NCI-H2171 (cell line): ENCODE results near the gene SNRPN.
"Not testable (repeated sequence)": the region's sequence is repeated elsewhere in the genome, so short reads cannot be mapped to it uniquely, and the experiment has no call there.

Experiments
- DNase-seq: peaks from one replicate; lab custom pipeline; 2025; lab: John Stamatoyannopoulos, UW

The SNRPN gene

DNA sequence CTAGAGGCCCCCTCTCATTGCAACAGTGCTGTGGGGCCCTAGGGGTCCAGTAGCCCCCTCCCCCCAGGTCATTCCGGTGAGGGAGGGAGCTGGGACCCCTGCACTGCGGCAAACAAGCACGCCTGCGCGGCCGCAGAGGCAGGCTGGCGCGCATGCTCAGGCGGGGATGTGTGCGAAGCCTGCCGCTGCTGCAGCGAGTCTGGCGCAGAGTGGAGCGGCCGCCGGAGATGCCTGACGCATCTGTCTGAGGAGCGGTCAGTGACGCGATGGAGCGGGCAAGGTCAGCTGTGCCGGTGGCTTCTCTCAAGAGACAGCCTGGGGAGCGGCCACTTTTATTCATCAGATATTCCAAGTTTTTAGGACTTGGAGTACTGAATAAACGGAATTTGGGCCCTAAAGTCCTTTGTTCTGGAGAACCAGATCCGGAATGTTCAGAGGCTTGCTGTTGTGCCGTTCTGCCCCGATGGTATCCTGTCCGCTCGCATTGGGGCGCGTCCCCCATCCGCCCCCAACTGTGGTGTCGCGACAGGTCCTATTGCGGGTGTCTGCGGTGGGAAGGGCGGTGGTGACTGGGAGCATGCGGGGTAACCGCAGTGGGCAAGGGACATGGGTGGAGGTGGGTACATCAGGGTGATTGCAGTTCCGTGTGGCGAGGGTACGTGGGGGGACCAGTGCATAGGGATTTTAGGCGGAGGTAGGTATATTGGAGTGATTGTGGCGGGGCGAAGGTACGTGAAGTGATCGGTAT, at the start of gene SNRPN, which contains the start of gene SNURF:
Gene SNRPN (plus strand): TSS at position 205 of the 748 bp plus-strand sequence. CDS start 19,467 bp downstream, outside the sequence.
Gene SNURF (plus strand): TSS at position 205 of the 748 bp plus-strand sequence. CDS start 62 bp downstream, at position 267.
- DNase-seq, result peak; percentile 70

DNA sequence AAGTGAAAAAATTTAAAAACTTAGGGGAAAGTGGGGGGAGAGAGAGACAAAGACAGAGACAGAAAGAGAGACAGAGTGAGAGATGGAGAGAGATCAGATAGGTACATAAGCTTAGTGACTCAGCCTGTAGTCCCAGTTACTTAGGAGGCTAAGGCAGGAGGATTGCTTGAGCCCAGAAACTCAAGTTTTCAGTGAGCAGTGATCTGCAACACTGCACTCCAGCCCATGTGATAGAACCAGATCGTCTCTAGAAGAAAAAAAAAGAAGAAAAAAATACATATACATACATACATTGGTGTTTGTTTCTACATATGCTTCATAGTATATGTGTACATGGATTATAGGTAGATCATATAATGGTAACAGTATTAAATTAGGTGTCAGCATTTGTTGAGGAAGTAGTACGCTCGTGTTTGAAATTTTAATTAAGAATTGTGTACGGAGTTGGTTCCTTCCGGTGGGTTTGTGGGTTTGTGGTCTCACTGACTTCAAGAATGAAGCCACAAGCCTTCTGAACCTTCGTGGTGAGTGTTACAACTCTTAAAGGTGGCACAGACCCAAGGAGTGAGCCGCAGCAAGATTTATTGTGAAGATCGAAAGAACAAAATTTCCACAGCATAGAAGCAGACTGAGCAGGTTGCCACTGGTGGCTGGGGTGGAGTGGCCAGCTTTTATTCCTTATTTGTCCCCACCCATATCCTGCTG, 38.3 kb upstream of the SNRPN start:
- DNase-seq, result no peak

DNA sequence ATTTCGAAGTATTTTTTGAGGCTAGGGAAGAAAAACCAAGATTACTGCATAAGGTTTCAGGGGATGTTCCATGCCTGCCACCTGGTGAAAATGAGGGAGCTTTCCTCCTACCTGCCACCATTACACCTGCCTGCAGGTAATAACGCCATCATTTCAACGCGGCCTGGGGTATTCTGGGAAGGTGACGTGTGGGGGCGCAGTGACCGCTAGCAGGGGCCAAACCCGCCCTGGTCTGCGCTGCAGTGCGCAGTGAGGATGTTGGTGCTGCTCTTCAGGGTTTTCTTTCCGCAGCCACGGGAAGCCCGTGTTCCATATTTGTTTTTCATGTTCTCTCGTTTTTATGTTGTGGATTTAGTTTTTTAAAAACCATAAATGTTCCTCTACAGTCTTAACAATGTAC, 37.4 kb upstream of the SNRPN start:
- DNase-seq, result no peak

DNA sequence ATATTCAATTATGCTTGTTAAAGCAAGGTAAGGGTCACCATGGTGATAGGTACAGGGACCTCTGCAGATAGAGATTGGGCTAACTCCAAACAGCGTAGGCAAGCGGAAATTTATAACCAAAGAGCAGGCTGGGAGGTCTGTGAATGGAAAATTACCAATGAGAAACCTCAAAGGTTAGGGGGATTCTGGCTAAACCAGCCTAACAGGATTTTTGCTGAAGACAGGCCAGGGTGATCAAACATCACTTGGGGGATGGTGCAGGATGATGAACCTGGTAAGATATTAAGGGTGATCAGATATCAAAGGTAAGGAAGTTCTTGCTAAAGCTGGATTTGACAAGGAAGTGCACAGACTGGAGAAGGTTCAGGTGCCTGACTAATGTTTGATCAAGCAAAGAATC, 35.3 kb upstream of the SNRPN start:
- DNase-seq, result no peak

DNA sequence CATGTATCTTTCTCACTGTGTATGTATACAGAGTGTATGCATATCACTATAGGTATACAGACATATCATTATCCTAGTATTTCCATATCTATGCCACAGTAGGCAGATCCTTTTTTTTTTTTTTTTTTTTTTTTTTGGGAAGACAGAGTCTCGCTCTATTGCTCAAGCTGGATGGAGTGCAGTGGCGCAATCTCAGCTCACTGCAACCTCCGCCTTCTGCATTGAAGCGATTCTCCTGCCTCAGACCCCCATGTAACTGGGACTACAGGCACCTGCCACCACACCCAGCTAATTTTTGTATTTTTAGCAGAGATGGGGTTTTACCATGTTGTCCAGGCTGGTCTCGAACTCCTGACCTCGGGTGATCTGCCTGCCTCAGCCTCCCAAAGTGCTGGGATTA, 32.0 kb upstream of the SNRPN start:
- not testable (repeated sequence) for DNase-seq

DNA sequence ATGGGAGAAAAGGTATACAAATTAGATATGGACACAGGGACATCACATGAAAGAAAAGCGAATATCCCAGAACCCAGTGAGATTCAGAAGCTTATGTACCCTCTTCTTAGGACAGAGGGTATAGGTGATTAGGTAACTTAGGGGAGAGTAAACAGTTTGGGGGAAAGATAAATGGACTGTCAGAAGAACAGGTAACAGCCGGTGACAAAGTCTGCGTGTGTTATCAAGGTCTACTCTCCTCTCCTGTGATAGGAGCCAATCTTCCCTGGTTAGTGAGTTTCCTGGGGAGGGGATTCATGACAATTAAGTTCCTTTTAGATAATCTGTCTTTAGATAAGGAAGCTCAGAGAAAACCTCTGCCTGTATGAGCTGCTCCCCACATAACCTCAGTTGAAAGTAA, 30.6 kb upstream of the SNRPN start:
- no peak for DNase-seq

DNA sequence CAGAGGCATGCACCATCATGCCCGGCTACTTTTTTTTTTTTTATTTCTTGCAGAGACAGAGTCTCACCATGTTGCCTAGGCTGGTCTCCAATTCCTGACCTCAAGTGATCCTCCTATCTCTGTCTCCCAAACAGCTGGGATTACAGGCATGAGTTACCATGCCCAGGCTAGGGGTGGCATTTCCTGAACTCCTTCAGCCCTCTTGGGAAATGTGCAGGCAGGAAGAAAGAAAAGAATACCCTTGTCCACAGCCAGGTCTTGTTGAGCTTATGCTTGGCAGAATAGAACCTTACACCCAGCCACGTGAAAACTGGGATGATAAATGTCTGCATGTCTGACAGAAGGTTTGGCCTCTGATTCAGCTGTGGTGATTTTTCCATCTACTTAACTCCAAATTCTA, 30.2 kb upstream of the SNRPN start:
- no peak for DNase-seq

DNA sequence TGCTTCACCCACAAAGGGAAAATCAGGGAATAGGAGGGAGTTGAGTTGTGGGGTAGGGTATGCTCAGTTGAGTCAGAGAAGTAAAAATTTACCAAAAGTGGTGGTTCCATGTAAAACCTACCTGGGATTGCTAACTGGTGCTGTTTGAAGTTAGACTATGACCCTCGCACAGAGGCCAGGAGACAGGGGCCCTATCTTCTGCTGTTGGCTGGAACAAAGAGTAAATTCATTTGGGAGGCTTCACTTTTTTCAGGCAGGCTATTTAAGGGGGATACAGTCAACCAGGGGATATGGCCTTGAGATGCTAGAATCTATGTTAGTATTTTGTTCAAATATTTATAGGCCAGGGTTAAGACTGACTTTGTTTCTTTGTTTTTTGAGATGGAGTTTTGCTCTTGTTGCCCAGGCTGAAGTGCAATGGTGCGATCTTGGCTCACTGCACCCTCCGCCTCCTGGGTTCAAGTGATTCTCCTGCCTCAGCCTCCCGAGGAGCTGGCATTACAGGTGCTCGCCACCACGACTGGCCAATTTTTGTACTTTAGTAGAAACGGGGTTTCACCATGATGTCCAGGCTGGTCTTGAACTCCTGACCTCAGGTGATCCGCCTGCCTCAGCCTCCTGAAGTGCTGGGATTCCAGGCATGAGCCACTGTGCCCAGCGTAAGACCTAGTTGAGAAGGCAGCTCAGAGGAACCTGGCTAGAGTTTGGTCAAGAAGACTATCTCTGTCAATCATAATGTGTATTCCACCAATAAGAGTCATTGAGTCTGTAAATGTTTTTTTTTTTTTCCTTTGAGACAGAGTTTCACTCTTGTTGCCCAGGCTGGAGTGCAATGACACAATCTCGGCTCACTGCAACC, 22.7 kb upstream of the SNRPN start:
- DNase-seq, result not testable (repeated sequence)

DNA sequence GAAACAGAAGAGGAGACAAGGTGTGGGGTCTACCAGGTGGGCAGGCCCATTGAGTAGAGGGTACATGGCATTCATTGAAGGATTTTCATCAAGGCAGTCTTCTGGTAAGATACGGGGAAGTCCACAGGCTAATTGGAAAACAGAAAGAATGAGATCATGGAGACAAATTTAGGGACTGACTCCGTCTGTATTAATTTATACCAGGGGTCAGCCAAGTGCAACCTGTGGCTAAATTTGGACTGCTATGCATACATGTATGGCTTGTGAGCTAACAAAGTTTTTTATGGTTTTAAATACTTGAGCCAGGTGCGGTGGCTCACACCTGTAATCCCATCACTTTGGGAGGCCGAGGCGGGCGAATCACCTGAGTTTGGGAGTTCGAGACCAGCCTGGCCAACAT, 21.1 kb upstream of the SNRPN start:
- DNase-seq, result no peak

DNA sequence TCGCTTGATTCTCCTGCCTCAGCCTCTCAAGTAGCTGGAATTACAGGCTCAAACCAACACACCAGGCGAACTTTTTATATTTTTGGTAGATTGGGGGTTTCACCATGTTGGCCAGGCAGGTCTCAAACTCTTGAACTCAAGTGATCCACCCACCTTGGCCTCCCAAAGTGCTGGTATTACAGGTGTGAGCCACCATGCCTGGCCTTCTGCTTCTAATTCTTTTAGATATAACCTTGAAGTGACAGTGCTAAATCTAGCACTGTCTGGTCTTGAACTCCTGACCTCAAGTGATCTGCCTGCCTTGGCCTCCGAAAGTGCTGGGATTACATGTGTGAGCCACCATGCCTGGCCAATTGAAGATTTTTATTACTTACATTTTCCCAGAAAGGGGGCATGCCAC, 16.6 kb upstream of the SNRPN start:
- not testable (repeated sequence) for DNase-seq

DNA sequence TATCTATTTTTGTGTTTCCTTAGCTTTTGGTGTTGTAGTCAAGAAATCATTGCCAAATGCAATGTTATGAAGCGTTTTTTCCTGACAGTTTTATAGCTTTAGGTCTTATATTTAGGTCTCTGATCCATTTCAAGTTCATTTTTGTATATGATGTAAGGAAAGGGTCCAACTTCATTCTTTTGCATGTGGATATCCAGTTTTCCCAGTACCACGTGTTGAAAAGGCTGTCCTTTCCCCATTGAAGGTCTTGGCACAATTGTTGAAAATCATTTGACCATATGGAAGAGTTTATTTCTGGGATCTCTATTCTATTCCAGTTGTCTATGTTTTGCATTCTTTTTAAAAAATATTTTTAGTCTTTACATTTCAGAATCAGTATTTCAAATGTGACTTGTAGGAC, 14.6 kb upstream of the SNRPN start:
- no peak for DNase-seq

DNA sequence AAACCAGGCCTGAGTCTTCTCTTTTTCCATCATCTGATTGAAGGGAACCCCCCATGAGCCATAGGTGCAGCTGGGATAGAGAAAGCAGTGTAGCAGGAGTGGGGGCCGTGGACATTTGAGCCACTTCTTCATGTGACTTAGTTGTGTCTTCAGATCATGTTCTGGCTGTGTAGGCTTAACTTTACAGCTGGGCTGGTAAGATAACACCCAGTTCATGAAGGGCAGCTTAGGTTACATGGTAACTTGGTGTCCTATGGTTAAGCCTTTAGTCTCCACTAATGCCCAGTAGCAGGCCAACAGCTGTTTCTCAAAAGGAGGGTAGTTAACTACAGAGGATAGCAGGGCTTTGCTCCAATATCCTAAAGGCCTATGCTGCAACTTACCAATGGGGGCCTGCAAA, 11.4 kb upstream of the SNRPN start:
- no peak for DNase-seq

DNA sequence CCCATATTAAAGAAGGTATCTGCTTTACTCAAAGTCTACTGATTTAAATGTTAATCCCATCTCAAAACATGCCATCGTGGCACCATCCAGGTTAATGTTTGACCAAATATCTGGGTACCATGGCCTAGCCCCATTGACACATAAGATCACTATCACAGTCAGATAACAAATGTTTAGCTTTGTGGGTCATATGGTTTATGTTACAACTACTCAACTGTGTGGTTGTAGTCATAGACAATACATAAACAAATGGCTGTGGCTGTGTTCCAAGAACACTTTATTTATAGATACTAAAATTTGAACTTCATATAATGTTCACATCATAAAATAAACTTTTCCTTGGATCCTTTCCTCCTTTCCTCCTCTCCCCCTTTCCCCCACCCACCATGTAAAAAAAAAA, 9.8 kb upstream of the SNRPN start:
- DNase-seq, result no peak

DNA sequence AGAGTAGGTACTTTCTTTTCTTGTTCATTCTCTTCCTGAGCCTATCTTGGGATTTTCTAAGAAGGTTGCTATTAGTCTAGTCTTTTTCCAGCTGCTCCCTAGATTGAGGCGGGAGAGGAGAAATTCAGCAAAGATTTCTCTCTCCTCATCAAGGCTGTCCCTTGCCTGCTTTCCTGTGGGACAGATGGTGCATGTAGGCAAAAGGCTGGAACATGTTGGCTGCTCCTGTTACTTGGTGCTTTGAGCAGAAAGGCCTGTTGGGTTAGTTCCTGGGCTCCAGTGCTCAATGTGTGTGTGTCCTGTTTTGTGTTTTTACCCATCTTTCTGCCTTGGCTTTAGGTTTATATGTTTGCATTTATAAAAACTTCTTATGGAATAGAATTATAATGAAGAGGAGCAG, 9.1 kb upstream of the SNRPN start:
- no peak for DNase-seq

DNA sequence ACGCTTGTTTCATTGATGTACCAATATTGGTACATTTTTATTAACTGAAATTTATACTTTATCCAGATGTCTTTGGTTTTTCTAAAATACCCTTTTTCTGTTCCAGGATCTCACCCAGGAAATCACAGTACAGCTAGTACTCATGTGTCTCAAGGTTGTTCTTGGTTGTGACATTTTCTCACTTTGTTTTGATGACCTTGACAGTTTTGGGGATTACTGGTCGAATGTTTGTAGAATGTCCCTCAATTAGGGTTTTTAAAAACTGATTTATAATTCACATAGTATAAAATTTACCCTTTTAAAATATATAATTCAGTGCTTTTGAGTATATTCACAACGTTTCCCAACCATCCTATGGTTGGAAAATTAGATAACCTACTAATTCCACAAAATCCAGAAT, 6.3 kb upstream of the SNRPN start:
- DNase-seq, result no peak

DNA sequence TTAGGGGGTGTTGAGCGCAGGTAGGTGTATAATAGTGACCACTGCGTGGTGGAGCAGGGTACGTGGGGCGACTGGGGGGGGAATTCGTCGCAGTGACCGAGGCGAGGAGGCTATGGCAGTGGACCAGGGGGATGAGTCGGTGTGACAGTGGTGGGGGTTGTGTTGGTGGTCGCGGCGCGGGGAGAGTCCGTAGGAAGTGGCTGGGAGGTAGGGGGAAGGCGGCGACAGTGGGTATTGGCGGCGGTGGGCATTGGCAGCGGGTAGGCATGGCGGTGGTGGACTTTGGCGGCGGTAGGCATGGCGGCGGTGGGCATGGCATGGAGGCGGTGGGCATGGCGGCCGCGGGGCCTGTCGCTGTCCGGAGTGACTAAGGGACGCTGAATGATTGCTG, 739 bp downstream of the SNRPN start:
- no peak for DNase-seq

DNA sequence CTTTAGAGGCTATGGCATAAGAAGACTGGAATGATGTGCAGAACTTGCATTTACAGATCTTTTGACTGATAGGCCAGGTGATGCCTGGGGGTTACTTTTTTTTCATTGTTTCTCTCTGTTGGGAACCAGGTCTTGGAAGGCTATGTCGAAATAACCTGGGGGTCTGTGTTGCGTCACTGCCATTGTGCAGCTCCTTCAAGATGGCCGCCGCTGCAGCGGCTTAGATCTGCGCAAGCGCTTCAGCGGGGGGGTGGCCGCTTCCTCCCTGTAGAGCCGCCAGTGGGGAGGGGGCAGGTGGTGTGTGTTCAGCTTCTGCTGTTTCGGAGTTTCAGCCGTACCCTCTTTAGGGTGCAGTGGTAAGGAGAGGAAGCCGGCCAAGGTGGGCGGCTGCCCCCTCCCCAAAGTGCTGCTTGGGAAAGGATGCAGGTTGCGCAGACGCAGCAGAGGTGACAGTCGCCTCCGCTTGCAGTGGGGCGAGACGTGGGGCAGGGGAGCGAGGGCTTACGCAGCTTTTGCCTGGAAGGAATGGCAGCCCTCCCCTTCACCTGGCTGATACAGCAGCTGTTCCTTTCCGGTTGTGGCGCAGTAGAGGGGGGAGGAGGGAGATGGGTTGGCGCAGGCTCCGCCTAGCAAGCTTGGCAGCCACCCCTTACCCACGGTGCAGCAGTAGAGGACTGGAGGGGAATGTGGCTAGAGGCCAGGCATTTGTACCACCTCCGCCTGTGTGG, 1.5 kb downstream of the SNRPN start:
- peak; percentile 92 for DNase-seq

DNA sequence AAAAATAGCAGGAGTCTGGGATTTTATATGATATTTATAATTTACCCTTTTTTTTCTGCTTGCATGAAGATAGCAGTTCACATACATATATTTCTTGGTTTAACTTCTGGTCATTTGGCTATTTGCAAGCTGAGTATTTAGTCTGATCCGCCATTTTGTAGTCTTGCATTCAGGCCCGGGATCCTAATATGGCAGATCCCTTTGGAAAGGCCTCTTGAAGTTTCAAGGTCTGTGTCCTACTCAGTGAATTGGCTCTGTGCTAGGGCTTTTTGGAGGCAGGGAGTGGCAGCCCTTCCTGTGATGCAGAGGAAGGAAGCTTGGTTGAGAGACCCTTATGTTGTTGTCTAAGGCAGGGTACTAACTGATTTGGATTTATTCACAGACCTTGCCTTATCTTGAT, 2.9 kb downstream of the SNRPN start:
- no peak for DNase-seq

DNA sequence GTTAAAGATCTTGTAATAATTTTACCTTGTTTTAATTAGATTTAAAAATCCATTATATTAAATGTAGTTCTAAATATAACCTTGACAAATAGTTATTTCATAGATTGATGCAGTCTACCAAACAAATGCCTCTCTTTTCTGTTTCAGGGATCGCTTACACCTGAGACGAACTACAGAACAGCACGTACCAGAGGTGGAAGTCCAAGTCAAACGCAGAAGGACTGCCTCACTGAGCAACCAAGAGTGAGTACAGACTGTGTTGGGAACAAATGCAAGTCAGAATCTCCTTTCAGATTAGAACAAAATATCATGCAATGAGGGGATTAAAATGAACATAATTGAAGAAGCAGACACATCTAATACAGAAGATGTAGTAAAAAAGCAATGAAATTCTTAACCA, 7.2 kb downstream of the SNRPN start:
- DNase-seq, result no peak

DNA sequence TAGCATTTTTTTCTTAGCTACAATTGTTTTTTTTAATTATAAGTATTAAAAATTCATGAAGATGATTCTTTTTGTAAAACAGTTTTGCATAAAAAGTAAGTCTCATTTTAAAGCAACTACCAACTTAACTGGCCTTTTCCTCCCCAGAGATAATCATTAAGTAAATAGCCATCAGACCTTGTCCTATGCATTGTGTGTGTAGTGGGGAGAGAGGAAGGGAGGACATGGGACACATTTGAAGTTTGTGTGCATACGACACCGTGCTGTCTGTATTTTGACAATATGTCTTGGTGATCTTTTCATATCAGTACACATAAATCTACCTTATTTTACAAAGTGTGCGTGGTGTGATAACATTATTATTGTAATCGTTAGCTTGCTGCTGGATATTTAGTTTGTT, 8.1 kb downstream of the SNRPN start:
- no peak for DNase-seq

DNA sequence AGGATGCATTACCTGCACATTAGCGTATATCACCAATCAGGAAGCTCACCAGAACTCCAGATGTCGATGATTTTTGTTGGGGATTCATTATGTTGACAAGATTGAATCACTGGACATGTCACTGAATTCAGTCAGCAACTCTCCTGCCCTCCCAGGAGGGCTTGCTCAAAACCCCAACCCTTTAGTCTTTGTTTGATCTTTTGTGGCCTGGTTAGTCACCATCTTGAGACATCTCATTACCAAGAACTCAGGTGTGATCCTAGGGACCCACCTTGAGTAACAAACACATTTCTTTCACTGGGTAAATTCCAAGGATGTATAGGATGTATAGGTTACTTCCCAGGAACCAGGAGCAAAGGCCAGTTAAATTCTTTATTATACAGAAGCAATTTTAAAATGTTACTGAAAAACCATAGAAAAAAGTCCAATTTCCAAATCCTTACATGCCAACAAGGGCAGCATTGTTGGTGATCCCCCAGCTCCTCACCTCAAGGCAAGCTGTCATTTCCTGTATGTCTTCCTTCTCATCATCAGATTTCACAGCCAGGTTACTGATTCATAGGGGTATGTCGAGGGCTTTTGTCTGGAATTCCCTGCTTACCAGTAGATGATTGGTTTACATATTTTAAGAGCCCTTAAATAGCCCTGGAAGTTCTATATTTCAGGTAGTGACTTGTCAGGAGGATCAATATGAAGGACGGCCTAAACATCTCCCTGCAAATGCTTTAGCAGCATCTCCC, 11.7 kb downstream of the SNRPN start:
- no peak for DNase-seq
